Endothelial cell of umbilical vein (primary cell): ENCODE results near the gene CHMP1B. TPM values are rescaled to one million over a fixed set of nuclear protein-coding genes. Genes with fewer than 3 reads are reported as not detected.

ENCODE experiments used
- BruUV-seq: library from RNA; stranded (reverse); fragments of 400-500 nt; replicated peaks from 2 replicates; lab custom pipeline; 2021; lab: Mats Ljungman, UMichigan
- CTCF ChIA-PET: fragments of 300-600, 350-600 bp; sonication (Branson Sonifier 250); formaldehyde crosslinking; loops from one replicate; lab custom pipeline; 2021; ENCODE audit warnings: antibody characterized with exemption, inconsistent platforms; lab: Charles Lee
- POLR2A ChIA-PET: fragments of 300-600, 350-600 bp; sonication (Branson Sonifier 250); formaldehyde crosslinking; loops from one replicate; lab custom pipeline; 2021; ENCODE audit warnings: antibody characterized with exemption, inconsistent platforms; lab: Charles Lee
- DNase-seq: peaks from one replicate; pipeline ENCODE4 v3.0.0-alpha.2; 2011; ENCODE audit warnings: low read depth, low spot score
- FAIRE-seq: peaks from 2 replicates; lab custom pipeline; 2011; peaks lifted over from hg19 to GRCh38; lab: Jason Lieb, UNC
- H2AFZ ChIP-seq: 2 replicates; pipeline ENCODE4 v1.6.0; 2012; ENCODE audit warnings: low read depth, low read length, control low read depth, inconsistent platforms
- H3K27ac ChIP-seq: 2 replicates; pipeline ENCODE4 v1.5.1; 2011; ENCODE audit warnings: low read depth, mild to moderate bottlenecking, control low read depth, low read length, moderate library complexity; ENCODE audit not compliant: insufficient read depth
- H3K27me3 ChIP-seq, 2 experiments: 2 replicates each; pipeline versions ENCODE4 v1.6.0 to v1.6.1; 2011; ENCODE audit warnings: low read length in 2 of 2, mixed read lengths in 1 of 2; ENCODE audit not compliant: control insufficient read depth in 2 of 2, insufficient read depth in 2 of 2
- H3K36me3 ChIP-seq, 2 experiments: 2 replicates in 1 of 2; 3 replicates in 1 of 2; pipeline ENCODE4 v1.5.1; 2011; ENCODE audit warnings: low read length in 2 of 2, mild to moderate bottlenecking in 1 of 2, moderate library complexity in 1 of 2; ENCODE audit not compliant: control insufficient read depth in 2 of 2, insufficient read depth in 2 of 2; ENCODE audit errors: extremely low read depth in 1 of 2
- H3K4me1 ChIP-seq: 3 replicates; pipeline ENCODE4 v1.5.1; 2011; ENCODE audit warnings: mild to moderate bottlenecking, low read length; ENCODE audit not compliant: control insufficient read depth, insufficient read depth; ENCODE audit errors: extremely low read depth
- H3K4me2 ChIP-seq: 2 replicates; pipeline ENCODE4 v1.6.1; 2011; ENCODE audit warnings: low read length, control low read depth, mixed read lengths; ENCODE audit not compliant: insufficient read depth
- H3K4me3 ChIP-seq, 3 experiments: fragments of 200-600 bp in 1 of 3; sonication (generic), shearing (Covaris generic) in 1 of 3; replicated peaks in 1 of 3; 2 replicates each; pipeline ENCODE4 v1.5.1; 2011 to 2016; ENCODE audit warnings: control low read depth in 3 of 3, low read length in 3 of 3, mild to moderate bottlenecking in 2 of 3, inconsistent platforms in 1 of 3, low read depth in 1 of 3, moderate library complexity in 1 of 3; ENCODE audit not compliant: insufficient read depth in 1 of 3
- H3K79me2 ChIP-seq: 2 replicates; pipeline ENCODE4 v1.6.0; 2012; ENCODE audit warnings: low read length, inconsistent platforms; ENCODE audit not compliant: control insufficient read depth, insufficient read depth
- H3K9ac ChIP-seq: replicated peaks from 2 replicates; pipeline ENCODE3; 2011; ENCODE audit warnings: low read length, control low read depth; ENCODE audit not compliant: insufficient read depth; ENCODE audit errors: extremely low read depth
- H3K9me1 ChIP-seq: replicated peaks from 3 replicates; pipeline ENCODE4 v1.6.0; 2011; ENCODE audit warnings: mild to moderate bottlenecking, low read length; ENCODE audit not compliant: control insufficient read depth, insufficient read depth; ENCODE audit errors: extremely low read depth
- H3K9me3 ChIP-seq: replicated peaks from 2 replicates; pipeline ENCODE4 v1.5.1; 2012; ENCODE audit warnings: low read length, inconsistent platforms; ENCODE audit not compliant: control insufficient read depth, insufficient read depth
- H4K20me1 ChIP-seq: replicated peaks from 2 replicates; pipeline ENCODE3; 2011; ENCODE audit warnings: mild to moderate bottlenecking, low read length; ENCODE audit not compliant: control insufficient read depth, insufficient read depth; ENCODE audit errors: extremely low read depth
- EZH2 ChIP-seq: IDR thresholded peaks from 2 replicates; pipeline ENCODE4 v1.6.1; 2012; ENCODE audit warnings: borderline replicate concordance, low read depth, mild to moderate bottlenecking, moderate library complexity, low read length, inconsistent platforms; ENCODE audit not compliant: severe bottlenecking
- FOS ChIP-seq: IDR thresholded peaks from 2 replicates; pipeline ENCODE4 v1.6.1; 2011; ENCODE audit warnings: mild to moderate bottlenecking, low read length, moderate library complexity, borderline replicate concordance; ENCODE audit not compliant: insufficient read depth
- GATA2 ChIP-seq: IDR thresholded peaks from 2 replicates; pipeline ENCODE4 v1.7.0; 2011; ENCODE audit warnings: low read depth, mild to moderate bottlenecking, moderate library complexity, mixed read lengths, low read length; ENCODE audit not compliant: insufficient read length, insufficient read depth
- JUN ChIP-seq: IDR thresholded peaks from 2 replicates; pipeline ENCODE4 v1.6.1; 2011; ENCODE audit warnings: borderline replicate concordance, low read depth; ENCODE audit not compliant: insufficient read length, insufficient read depth
- MYC ChIP-seq: IDR thresholded peaks from one replicate; pipeline ENCODE4 v1.6.1; 2011; ENCODE audit warnings: mild to moderate bottlenecking, low read depth, low read length
- POLR2A ChIP-seq: IDR thresholded peaks from 2 replicates; pipeline ENCODE4 v1.6.1; 2012; ENCODE audit warnings: low read depth, mild to moderate bottlenecking, control low read depth, low read length
- POLR2AphosphoS5 ChIP-seq: IDR thresholded peaks from 2 replicates; pipeline ENCODE4 v1.6.1; 2012; ENCODE audit warnings: low read depth, mild to moderate bottlenecking, control low read depth, low read length, moderate library complexity; ENCODE audit not compliant: insufficient read depth
- dilution Hi-C: fragments of 300-500 bp; cut with MboI; formaldehyde crosslinking; loops from one replicate; pipeline ENCODE4 v1.15.0; 2019; ENCODE audit warnings: low sequenced_read_pairs; ENCODE audit not compliant: extremely low pct_ligation_motif_present
- intact Hi-C: fragments of 100-400 bp; cut with micrococcal nuclease; formaldehyde crosslinking; loops from one replicate; pipeline ENCODE4 v1.10.0; 2022
- polyA plus RNA-seq, 4 experiments: library from polyadenylated mRNA; depleted of rRNA in 3 of 4; stranded (reverse) in 3 of 4; unstranded in 1 of 4; fragments of >200 nt; gene quantifications; 2 replicates each; pipeline versions ENCODE4 v1.2.1 to v1.2.3, GENCODE V29; 2011 to 2012; ENCODE audit warnings: missing spikeins in 1 of 4
- total RNA-seq: library from RNA; stranded (reverse); gene quantifications from 2 replicates; pipeline ENCODE4 v1.2.3, GENCODE V29; 2021
- TF ChIP-seq, protein P1 (sequence below): IDR thresholded peaks from 2 replicates; pipeline ENCODE4 v1.6.1; 2011; ENCODE audit not compliant: insufficient read depth, insufficient read length
- TF ChIP-seq, protein P2 (sequence below), 2 donors: IDR thresholded peaks; 1 replicate in 1 of 2; 2 replicates in 1 of 2; pipeline ENCODE4 v1.5.1; 2011; ENCODE audit warnings: low read length in 2 of 2, mild to moderate bottlenecking in 2 of 2, moderate library complexity in 2 of 2, control low read depth in 1 of 2, inconsistent platforms in 1 of 2, low read depth in 1 of 2; ENCODE audit not compliant: insufficient read depth in 1 of 2; ENCODE audit errors: extremely low read depth in 1 of 2

CHMP1B gene
- total and polyA plus RNA-seq, 2 donors (not counting 3 experiments of a cell fraction or from before 2014, with no cell fraction given) = 24.0 to 27.0 TPM

DNA sequence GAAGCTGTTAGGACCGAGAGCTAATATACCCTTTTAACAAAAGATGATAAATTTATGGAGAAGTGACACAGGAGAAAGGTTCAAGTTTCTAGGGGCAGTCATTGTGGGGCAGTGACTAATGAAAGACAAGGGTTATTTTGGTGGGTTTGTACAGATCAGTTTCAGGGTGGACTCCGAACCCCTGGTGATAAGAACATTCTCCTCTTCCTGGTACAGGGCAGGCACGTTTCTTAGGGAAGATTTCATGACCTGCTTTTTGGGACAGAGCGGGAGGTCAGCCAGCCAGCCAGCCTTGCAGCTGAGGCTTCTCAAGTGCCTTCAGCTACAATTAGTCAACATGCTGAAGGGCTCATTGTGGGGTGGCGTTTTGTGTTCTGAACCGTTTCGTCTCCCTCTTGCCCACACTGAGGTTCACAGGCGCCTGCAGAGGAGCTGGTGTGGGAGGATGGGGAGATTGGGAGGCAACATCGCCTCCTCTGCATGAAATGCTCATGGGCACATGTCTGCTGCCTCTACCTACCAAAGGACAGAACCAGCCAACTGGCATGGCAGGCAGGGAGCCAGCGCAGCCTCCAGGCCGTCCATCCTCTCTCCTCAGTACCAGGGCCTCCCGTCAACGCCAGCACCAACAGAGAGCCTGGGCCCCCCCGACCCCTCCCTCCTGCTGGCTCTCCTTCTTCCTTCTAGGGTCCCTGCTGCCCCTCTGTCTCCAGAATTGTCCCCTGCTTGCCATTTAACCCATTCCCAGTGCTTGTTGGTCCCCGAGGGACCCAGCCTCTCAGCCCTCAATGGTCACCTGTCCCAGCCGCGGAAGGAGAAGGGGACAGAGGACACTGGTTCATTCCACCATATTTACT lies 9.6 kb downstream of the CHMP1B start:
- Histone ChIP-seq H3K27ac (peak overlapping the region; percentile 87), H3K4me1 (peaks cover 32% of the 10 kb centered on the region), H4K20me1 (no peaks in the 10 kb centered on the region), H3K79me2 (no peaks in the 10 kb centered on the region), H3K4me2 (peak overlapping the region; percentile 79), H3K9me1 (no peaks in the 10 kb centered on the region), H2AFZ (peak overlapping the region; percentile 15), H3K9ac (no peak overlapping the region), H3K36me3 (no peaks in the 10 kb centered on the region), H3K9me3 (no peaks in the 10 kb centered on the region), H3K27me3 (no peaks in the 10 kb centered on the region), H3K4me3 (no peak overlapping the region)
- ChIA-PET POLR2A (no interaction called here), CTCF (interaction anchor here (1.1 to 1.3 kb wide), 3 partner anchors 79 to 134 kb away, joined by 3 read pairs; partner anchors contain the start of gene IMPA2)
- dilution Hi-C loops = no loop called here
- intact Hi-C loops = loop anchor here (2.0 kb wide), 1 partner anchor 48 kb away; the partner anchor contains the start of gene MPPE1
- TF ChIP-seq, protein P1, sequence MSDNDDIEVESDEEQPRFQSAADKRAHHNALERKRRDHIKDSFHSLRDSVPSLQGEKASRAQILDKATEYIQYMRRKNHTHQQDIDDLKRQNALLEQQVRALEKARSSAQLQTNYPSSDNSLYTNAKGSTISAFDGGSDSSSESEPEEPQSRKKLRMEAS = no peak
- TF ChIP-seq POLR2A = no peak
- TF ChIP-seq MYC = no peak
- no peak for TF ChIP-seq EZH2
- no peak for TF ChIP-seq GATA2
- no peak for TF ChIP-seq FOS
- TF ChIP-seq, protein P2, sequence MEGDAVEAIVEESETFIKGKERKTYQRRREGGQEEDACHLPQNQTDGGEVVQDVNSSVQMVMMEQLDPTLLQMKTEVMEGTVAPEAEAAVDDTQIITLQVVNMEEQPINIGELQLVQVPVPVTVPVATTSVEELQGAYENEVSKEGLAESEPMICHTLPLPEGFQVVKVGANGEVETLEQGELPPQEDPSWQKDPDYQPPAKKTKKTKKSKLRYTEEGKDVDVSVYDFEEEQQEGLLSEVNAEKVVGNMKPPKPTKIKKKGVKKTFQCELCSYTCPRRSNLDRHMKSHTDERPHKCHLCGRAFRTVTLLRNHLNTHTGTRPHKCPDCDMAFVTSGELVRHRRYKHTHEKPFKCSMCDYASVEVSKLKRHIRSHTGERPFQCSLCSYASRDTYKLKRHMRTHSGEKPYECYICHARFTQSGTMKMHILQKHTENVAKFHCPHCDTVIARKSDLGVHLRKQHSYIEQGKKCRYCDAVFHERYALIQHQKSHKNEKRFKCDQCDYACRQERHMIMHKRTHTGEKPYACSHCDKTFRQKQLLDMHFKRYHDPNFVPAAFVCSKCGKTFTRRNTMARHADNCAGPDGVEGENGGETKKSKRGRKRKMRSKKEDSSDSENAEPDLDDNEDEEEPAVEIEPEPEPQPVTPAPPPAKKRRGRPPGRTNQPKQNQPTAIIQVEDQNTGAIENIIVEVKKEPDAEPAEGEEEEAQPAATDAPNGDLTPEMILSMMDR (IDR thresholded peaks at IDR 0.05; ENCODE audit: extremely low read depth in 1 of 2, insufficient read depth in 1 of 2, low read depth in 1 of 2, low read length in 2 of 2) = no peak
- no peak for TF ChIP-seq JUN
- TF ChIP-seq POLR2AphosphoS5 = no peak
- no peak for FAIRE-seq
- no TSS peak for BruUV-seq
- no peak for DNase-seq
